Upper lobe of left lung (tissue), 6 donors: ENCODE data around the gene SPPL3. TPM values are rescaled to one million over a fixed set of nuclear protein-coding genes. Genes with fewer than 3 reads are reported as not detected.

Experiments used
- ATAC-seq, 2 donors: fragments of 200-7000 bp; cut with Tn5 transposase; one replicate each; pipeline ENCODE4 v1.9.1; 2022; ENCODE audit warnings: mild to moderate bottlenecking in 2 of 2, moderate library complexity in 2 of 2; ENCODE audit not compliant: low FRiP score in 2 of 2
- DNase-seq, 2 donors: peaks; one replicate each; pipeline ENCODE4 v3.0.0-alpha.2; 2019 to 2020
- H3K27ac ChIP-seq, 4 donors: fragments of 200-600 bp; sonication (generic); one replicate each; pipeline ENCODE4 v1.5.1; 2016 to 2019
- H3K27me3 ChIP-seq, 4 donors: fragments of 200-600 bp; sonication (generic); one replicate each; pipeline ENCODE4 v1.5.1; 2017 to 2019
- H3K36me3 ChIP-seq, 4 donors: fragments of 200-600 bp; sonication (generic); one replicate each; pipeline ENCODE4 v1.5.1; 2016 to 2019
- H3K4me1 ChIP-seq, 4 donors: fragments of 200-600 bp; sonication (generic); one replicate each; pipeline ENCODE4 v1.5.1; 2018 to 2019
- H3K4me3 ChIP-seq, 4 donors: fragments of 200-600 bp; sonication (generic); one replicate each; pipeline ENCODE4 v1.5.1; 2017 to 2019; ENCODE audit warnings: mild to moderate bottlenecking in 2 of 4, moderate library complexity in 1 of 4
- H3K9me3 ChIP-seq, 4 donors: fragments of 200-600 bp; sonication (generic); one replicate each; pipeline ENCODE4 v1.5.1; 2018 to 2019
- EP300 ChIP-seq, 4 donors: sonication (generic); formaldehyde crosslinking; IDR thresholded peaks; one replicate each; pipeline ENCODE4 v1.5.1; 2017; ENCODE audit warnings: antibody characterized with exemption in 4 of 4, control low read depth in 2 of 4
- POLR2A ChIP-seq, 4 donors: fragments of 450-650 bp; IDR thresholded peaks; one replicate each; pipeline ENCODE4 v1.5.1; 2016 to 2017; ENCODE audit warnings: antibody characterized with exemption in 4 of 4, mild to moderate bottlenecking in 2 of 4
- POLR2AphosphoS5 ChIP-seq, 2 donors: sonication (generic); formaldehyde crosslinking; IDR thresholded peaks; one replicate each; pipeline ENCODE4 v1.5.1; 2017; ENCODE audit warnings: antibody characterized with exemption in 2 of 2
- WGBS, 2 donors: methylation state at CpG; one replicate each; pipeline ENCODE4 v1.1.5; 2017 to 2018; 5-methylcytosine and 5-hydroxymethylcytosine counted together
- total RNA-seq, 6 donors: library from RNA; depleted of rRNA in 4 of 6; stranded (reverse); fragments of >200 nt in 4 of 6; gene quantifications; one replicate each; pipeline versions ENCODE4 v1.1.0 to v1.2.1, GENCODE V29; 2016 to 2021
- TF ChIP-seq, protein P1 (sequence below), 6 experiments: fragments of 450-650 bp in 4 of 6; fragments of 200-600 bp in 2 of 6; sonication (generic) in 2 of 6; IDR thresholded peaks; one replicate each; pipeline ENCODE4 v1.5.1; 2016 to 2019; ENCODE audit warnings: antibody characterized with exemption in 6 of 6
- donor health status: DM: no; HTN: no; CAD: no; lungs with moderate emphysema.
- donor health status: DM: no; HTN: yes; CAD: no; lungs with severe emphysema.

The SPPL3 gene
- total RNA-seq, 6 donors from 2014 or later: 17.8 to 44.3 (median 23.2) TPM

- WGBS, 2 donors: 96 to 98% methylated on average over 5 to 31 of the region's 31 CpGs
- DNase-seq (peak in 1 of 2 donors; percentile 61), ATAC-seq (no peak)
- no peak overlapping the region for H3K27ac ChIP-seq
- TF ChIP-seq EP300 (IDR thresholded peaks at IDR 0.05) (no peak), POLR2AphosphoS5 (IDR thresholded peaks at IDR 0.05) (no peak)
- TF ChIP-seq, protein P1, sequence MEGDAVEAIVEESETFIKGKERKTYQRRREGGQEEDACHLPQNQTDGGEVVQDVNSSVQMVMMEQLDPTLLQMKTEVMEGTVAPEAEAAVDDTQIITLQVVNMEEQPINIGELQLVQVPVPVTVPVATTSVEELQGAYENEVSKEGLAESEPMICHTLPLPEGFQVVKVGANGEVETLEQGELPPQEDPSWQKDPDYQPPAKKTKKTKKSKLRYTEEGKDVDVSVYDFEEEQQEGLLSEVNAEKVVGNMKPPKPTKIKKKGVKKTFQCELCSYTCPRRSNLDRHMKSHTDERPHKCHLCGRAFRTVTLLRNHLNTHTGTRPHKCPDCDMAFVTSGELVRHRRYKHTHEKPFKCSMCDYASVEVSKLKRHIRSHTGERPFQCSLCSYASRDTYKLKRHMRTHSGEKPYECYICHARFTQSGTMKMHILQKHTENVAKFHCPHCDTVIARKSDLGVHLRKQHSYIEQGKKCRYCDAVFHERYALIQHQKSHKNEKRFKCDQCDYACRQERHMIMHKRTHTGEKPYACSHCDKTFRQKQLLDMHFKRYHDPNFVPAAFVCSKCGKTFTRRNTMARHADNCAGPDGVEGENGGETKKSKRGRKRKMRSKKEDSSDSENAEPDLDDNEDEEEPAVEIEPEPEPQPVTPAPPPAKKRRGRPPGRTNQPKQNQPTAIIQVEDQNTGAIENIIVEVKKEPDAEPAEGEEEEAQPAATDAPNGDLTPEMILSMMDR (IDR thresholded peaks at IDR 0.05): no peak
- H3K36me3 ChIP-seq: peaks cover 0 to 38% (median 21%) of the 10 kb centered on the region in 4 donors
- no peaks in the 10 kb centered on the region for H3K9me3 ChIP-seq
- no peaks in the 10 kb centered on the region for H3K4me1 ChIP-seq
- no peaks in the 10 kb centered on the region for H3K27me3 ChIP-seq
- H3K4me3 ChIP-seq: no peak overlapping the region
Observed at GRCh38 chr12:120738252-120739030, 165.7 kb downstream of the SPPL3 start.

DNA sequence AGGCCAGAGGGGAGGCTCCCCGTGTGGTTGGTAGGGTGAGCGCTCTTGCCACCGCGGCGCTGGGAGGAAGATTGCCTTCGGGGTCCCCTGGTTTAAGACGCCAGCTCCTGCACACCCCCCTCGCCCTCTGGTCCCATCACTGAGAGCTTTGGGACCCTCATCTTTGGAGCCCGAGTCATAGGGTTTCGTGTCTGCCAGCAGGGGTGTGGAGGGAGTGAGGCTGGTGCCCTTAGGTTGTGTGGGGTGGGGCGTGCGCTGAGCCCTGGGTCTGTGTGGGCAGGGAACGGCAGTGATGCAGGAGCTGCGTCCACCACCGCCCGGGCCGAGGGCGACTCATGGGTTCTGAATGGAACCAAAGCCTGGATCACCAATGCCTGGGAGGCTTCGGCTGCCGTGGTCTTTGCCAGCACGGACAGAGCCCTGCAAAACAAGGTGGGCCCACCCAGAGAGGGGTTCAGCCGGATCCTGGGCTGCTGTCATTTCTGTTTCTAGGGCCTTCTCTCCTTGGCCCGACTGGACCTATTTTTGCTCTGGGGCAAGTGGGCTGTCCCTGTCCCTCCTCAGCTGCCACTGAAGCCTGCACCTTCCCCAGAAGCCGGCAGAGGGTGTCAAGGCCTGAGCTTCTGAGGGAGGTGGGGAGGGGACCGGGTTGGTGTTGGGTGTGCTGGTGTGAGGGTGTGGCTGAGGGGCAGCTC, 166.5 kb downstream of the SPPL3 start:
- no peak overlapping the region for H3K27ac ChIP-seq
- TF ChIP-seq POLR2A (IDR thresholded peaks at IDR 0.05) (no peak), POLR2AphosphoS5 (IDR thresholded peaks at IDR 0.05) (no peak), EP300 (IDR thresholded peaks at IDR 0.05) (no peak)
- TF ChIP-seq, protein P1 (IDR thresholded peaks at IDR 0.05): no peak
- H3K36me3 ChIP-seq: peaks cover 0 to 38% (median 21%) of the 10 kb centered on the region in 4 donors
- H3K27me3 ChIP-seq: no peaks in the 10 kb centered on the region
- H3K4me1 ChIP-seq: no peaks in the 10 kb centered on the region
- peak in 1 of 2 donors; percentile 73 for DNase-seq
- no peak overlapping the region for H3K4me3 ChIP-seq
- 87 to 95% methylated on average over 9 to 24 of the region's 25 CpGs for WGBS, 2 donors
- H3K9me3 ChIP-seq: no peaks in the 10 kb centered on the region
- no peak for ATAC-seq

- DNase-seq: peak in 1 of 2 donors; percentile 74
- 94 to 96% methylated on average over 27 to 36 of the region's 38 CpGs for WGBS, 2 donors
- peak in 1 of 2 donors; percentile 3 for ATAC-seq
- TF ChIP-seq POLR2A (IDR thresholded peaks at IDR 0.05) (no peak), EP300 (IDR thresholded peaks at IDR 0.05) (no peak), POLR2AphosphoS5 (IDR thresholded peaks at IDR 0.05) (no peak)
- TF ChIP-seq, protein P1 (IDR thresholded peaks at IDR 0.05): no peak
- H3K4me3 ChIP-seq: no peak overlapping the region
- H3K9me3 ChIP-seq: no peaks in the 10 kb centered on the region
- H3K36me3 ChIP-seq: peaks cover 0 to 38% (median 21%) of the 10 kb centered on the region in 4 donors
- no peak overlapping the region for H3K27ac ChIP-seq
- no peaks in the 10 kb centered on the region for H3K4me1 ChIP-seq
- H3K27me3 ChIP-seq: no peaks in the 10 kb centered on the region
Observed at GRCh38 chr12:120736404-120737331, 167.5 kb downstream of the SPPL3 start.

DNA sequence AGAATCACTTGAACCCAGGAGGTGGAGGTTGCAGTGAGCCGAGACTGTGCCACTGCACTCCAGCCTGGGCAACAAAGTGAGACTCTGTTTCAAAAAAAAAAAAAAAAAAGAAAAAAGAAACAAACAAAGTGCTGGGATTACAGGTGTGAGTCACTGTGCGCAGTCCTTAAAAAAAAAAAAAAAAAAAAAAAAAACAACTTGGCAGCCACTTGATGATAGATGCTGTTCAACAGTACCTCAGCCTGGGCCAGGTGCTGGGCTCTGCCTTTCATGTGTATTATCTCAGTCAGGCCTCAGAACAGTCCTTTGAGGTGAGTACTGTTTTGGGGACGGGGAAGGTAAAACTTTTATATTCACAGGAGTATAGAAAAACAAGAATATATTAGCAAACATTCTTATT, 169.0 kb downstream of the SPPL3 start:
- Histone ChIP-seq H3K27ac (no peak overlapping the region), H3K36me3 (peaks cover 0 to 43% (median 27%) of the 10 kb centered on the region in 4 donors), H3K4me3 (no peak overlapping the region), H3K9me3 (no peaks in the 10 kb centered on the region), H3K4me1 (no peaks in the 10 kb centered on the region), H3K27me3 (no peaks in the 10 kb centered on the region)
- 87 to 96% methylated on average over 3 of the region's 3 CpGs for WGBS, 2 donors
- TF ChIP-seq, protein P1 (IDR thresholded peaks at IDR 0.05): no peak
- no peak for TF ChIP-seq POLR2AphosphoS5 (IDR thresholded peaks at IDR 0.05)
- TF ChIP-seq EP300 (IDR thresholded peaks at IDR 0.05): no peak
- TF ChIP-seq POLR2A (IDR thresholded peaks at IDR 0.05): no peak
- no peak for DNase-seq
- ATAC-seq: no peak
